COLO829 (cell line): ENCODE measurements around the gene C10orf53.
"Not testable (repeated sequence)": the region's sequence is repeated elsewhere in the genome, so short reads cannot be mapped to it uniquely, and the experiment has no call there.

Experiments used
- DNase-seq: peaks from one replicate; pipeline ENCODE4 v3.0.0; 2012; ENCODE audit warnings: low spot score

Gene C10orf53

DNA sequence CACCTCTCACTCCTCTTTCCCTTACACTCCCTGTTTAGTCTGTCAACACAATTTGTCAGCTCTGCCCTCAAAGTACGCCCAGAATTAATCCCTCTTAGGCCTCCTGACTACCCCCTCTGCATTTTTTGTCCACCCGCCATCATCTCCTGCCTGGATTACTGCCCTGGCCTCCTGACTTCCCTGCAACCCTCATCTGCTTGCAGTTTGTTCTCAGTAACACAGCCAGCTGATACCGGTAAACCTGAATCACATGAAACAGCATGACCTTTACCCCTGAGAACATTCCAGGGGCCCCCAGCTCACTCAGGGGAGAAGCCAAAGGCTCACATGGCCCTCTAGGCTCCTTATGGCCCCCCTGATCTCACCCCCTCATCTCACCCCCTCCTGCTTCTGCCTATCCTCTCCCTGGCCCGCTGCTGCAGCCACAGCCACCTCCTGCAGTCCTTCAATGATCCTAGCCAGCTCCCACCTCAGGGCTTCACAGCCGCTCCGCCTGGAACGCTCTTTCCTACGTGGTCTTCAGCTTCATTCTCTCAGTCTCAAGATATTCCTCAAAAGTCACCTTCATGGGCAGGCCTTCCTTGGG lies 8.9 kb downstream of the C10orf53 start:
- DNase-seq = no peak

- DNase-seq = no peak
Observed at GRCh38 chr10:49688920-49689319, 9.5 kb downstream of the C10orf53 start.

GRCh38 chr10:49689882-49690510 lies 10.5 kb downstream of the C10orf53 start:
- DNase-seq = no peak

GRCh38 chr10:49690698-49691356 lies 11.4 kb downstream of the C10orf53 start:
- DNase-seq = no peak

- no peak for DNase-seq
Observed at GRCh38 chr10:49691588-49691987, 12.1 kb downstream of the C10orf53 start.

GRCh38 chr10:49694466-49694865 lies 15.0 kb downstream of the C10orf53 start:
- no peak for DNase-seq

DNA sequence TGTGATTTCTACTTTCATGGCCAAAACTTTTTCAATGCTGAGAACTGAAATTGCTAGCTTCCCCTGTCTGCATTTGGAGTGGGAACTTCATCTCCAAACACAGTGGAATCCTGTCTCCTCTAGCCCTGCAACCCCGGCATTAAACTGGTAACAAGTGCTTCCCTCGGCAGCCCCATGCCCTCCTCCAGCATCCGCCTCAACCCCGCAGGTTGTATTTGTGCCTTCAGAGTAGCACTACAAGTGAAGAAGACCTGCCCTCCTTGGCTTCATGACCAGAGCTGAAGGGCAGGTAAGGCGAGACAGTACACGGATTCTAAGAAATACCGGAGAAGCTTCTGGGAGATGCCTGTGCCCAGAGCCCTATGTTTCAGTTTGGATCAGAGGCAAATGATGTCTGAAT lies 16.9 kb downstream of the C10orf53 start:
- DNase-seq = no peak

DNA sequence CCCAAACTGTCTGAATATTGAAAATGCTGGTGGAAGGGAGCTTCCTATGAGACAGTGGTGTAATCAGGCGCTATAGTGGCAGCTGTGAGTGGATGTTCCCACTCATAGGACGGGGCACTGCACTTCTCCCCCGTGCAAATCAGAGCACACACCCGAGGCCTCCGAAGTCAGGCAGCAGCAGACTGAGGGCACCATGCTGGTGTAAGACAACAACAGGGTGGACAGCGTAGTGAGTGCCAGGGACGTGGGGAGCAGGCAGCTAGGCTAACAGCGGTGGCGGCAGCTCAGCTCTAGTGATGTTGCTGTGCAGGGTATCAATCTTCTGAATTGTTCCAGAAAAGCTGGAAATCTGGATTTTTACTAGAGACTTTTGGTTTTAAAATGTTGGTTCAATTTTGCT lies 19.2 kb downstream of the C10orf53 start:
- DNase-seq = no peak

DNA sequence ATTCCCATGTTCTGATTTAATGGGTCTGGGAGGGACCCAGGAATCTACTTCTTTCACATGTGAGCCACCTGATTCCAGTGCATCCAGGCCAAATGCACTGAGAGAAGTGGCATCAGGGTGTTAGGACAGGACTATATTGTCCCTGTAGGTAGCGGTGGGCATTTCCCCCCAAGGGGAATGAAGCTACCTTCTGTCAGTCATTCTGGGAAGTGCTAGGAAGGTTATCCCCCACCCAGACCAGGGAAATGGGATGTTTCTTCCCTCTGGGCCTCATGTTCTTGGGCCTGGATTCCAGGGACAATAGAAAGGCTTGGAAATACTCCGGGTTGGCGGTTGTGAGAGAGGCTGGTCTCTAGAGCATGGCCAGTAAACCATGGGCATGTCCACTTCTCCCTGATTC lies 20.8 kb downstream of the C10orf53 start:
- DNase-seq = no peak

GRCh38 chr10:49700997-49701396 lies 21.5 kb downstream of the C10orf53 start:
- no peak for DNase-seq

- DNase-seq = no peak
Observed at GRCh38 chr10:49707585-49707984, 28.1 kb downstream of the C10orf53 start.

GRCh38 chr10:49709934-49710333 lies 30.5 kb downstream of the C10orf53 start:
- no peak for DNase-seq

GRCh38 chr10:49710966-49711365 lies 31.5 kb downstream of the C10orf53 start:
- no peak for DNase-seq

GRCh38 chr10:49711481-49711880 lies 32.0 kb downstream of the C10orf53 start:
- DNase-seq = no peak

DNA sequence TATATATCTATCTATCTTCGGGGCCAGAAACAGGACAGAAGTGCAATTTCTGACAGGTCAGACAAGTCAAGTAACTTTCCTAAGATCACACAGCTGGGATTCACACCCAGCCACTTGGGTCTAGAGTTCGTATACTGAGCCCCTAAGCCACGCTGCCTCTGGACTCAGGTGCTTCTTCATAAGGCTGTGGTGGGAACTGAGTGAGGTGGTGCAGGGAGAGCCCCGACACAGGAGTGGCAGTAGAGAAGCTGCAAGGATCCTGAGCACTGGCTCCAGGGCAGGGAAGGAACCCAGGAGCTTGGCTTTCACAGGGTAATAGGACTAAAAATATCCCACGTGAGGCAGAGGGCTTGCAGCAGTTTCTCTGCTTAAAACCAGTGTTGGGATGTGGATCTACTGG lies 33.8 kb downstream of the C10orf53 start:
- DNase-seq = no peak

- not testable (repeated sequence) for DNase-seq
Observed at GRCh38 chr10:49715157-49715556, 35.7 kb downstream of the C10orf53 start.

DNA sequence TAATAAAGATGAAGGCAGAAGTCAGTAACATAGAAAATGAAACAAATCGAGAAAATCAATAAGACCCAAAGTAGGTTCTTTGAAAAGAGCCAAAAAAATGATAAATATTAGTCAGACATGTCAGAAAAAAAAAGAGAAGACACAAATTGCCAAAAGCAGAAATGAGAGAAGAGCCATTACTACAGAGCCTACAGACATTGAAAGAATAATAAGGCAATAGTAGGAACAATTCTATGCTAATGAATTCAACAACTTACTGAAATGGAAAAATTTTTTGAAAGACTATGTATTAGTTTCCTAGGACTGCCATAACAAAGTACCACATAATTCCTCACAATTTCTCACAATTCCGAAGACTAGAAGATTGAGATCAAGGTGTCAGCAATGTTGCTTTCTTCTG lies 47.1 kb downstream of the C10orf53 start:
- no peak for DNase-seq

- no peak for DNase-seq
Observed at GRCh38 chr10:49733866-49734265, 54.4 kb downstream of the C10orf53 start.

DNA sequence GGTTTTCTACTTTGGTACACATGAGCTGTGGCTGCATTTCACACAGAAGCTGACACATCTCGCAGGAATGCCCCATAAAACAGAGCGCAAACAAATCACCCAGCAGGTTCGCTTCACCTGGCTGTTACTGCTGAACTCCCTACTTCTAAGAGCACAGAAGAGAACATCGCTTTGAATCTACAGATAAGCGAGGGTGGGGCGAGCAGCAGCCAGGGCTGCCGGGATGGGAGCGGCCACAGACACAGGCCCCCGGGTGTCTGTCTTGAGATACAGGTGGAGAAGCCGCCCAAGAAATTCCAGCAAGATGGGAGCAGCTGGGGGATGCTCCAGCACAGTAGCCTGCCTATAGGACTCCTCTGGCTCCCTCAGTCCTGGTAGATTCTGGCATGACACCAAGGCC lies 55.2 kb downstream of the C10orf53 start:
- DNase-seq = no peak

- no peak for DNase-seq
Observed at GRCh38 chr10:49735161-49735560, 55.7 kb downstream of the C10orf53 start.

- no peak for DNase-seq
Observed at GRCh38 chr10:49735848-49736563, 56.6 kb downstream of the C10orf53 start.

- DNase-seq = no peak
Observed at GRCh38 chr10:49736564-49737113, 57.2 kb downstream of the C10orf53 start.
